Measurements from ENCODE around the gene SAMD7.

GRCh38 chr3:169880576-169881250, 30.7 kb upstream of the SAMD7 start:
- no peak for TF ChIP-seq POLR2A (IDR thresholded peaks at IDR 0.05; ENCODE audit: low read depth, low read length)
- no peak for TF ChIP-seq SPI1 (IDR thresholded peaks at IDR 0.05; ENCODE audit: low read depth, low read length)

Data from GM12891 (cell line).